ENCODE data around the gene PRKCH. TPM values are rescaled to one million over a fixed set of nuclear protein-coding genes. Genes with fewer than 3 reads are reported as not detected.

The PRKCH gene
- polyA plus RNA-seq, 2 of the 4 experiments (the other 2 are of a cell fraction) = 10.0 to 10.2 TPM

GRCh38 chr14:61562321-61563161 is 241.2 kb downstream of the PRKCH start:
- DNase-seq (ENCODE audit: low read depth in 1 of 2, low spot score in 1 of 2) (peak; percentile 93 to 95), ATAC-seq (peak; percentile 55 to 57), FAIRE-seq (no peak)
- ChIA-PET POLR2A (interaction anchor here (0.5 to 7.6 kb wide), 20 partner anchors 9 to 199 kb away, joined by 3 to 107 read pairs (median 5); partner anchors contain the start of genes HIF1A and SNAPC1), CTCF (interaction anchor here (0.7 to 3.2 kb wide), 23 partner anchors 8 to 276 kb away, joined by 3 to 17 read pairs (median 4); partner anchors contain the start of gene HIF1A)
- Histone ChIP-seq H3K4me2 (peak overlapping the region; percentile 82), H3K4me3 (no peak overlapping the region), H3K27ac (peak overlapping the region; percentile 96 to 99), H3K4me1 (peaks cover 89% of the 10 kb centered on the region), H3K9me3 (no peaks in the 10 kb centered on the region)
- TF ChIP-seq MAX (IDR thresholded peaks at IDR 0.05) (peak; percentile 87), SREBF2 (IDR thresholded peaks at IDR 0.05) (no peak), HOXB13 (CRISPR knock-in tag; IDR thresholded peaks at IDR 0.05; ENCODE audit: low read depth) (peak; percentile 73; the same call in 1 of the 2 replicates), CHD2 (IDR thresholded peaks at IDR 0.05; ENCODE audit: low read length, partially characterized antibody) (no peak), CEBPB (IDR thresholded peaks at IDR 0.05) (peak in 1 of 2 experiments; percentile 50; a peak in 1 of 4 replicates), ZSCAN20 (CRISPR knock-in tag; IDR thresholded peaks at IDR 0.05) (peak; percentile 74), HOXA7 (CRISPR knock-in tag; IDR thresholded peaks at IDR 0.05) (peak; percentile 43; the same call in 1 of the 2 replicates), GATA3 (IDR thresholded peaks at IDR 0.05; ENCODE audit: borderline replicate concordance) (peak; percentile 87; the same call in 1 of the 2 replicates), POLR2AphosphoS2 (conservative IDR thresholded peaks at IDR 0.05; ENCODE audit: low read length) (no peak), CBX2 (IDR thresholded peaks at IDR 0.05; ENCODE audit: borderline replicate concordance, low read depth) (no peak), HEYL (CRISPR knock-in tag; IDR thresholded peaks at IDR 0.05) (peak; percentile 37; the same call in 1 of the 2 replicates), MYC (IDR thresholded peaks at IDR 0.05; ENCODE audit: borderline replicate concordance, low read length) (peak; percentile 40; the same call in 1 of the 2 replicates), TP53 (CRISPR knock-in tag; IDR thresholded peaks at IDR 0.05) (peak; percentile 47; the same call in 1 of the 2 replicates), RARB (CRISPR knock-in tag; IDR thresholded peaks at IDR 0.05) (peak; percentile 58), FOSB (CRISPR knock-in tag; IDR thresholded peaks at IDR 0.05) (no peak), HOXB5 (CRISPR knock-in tag; IDR thresholded peaks at IDR 0.05) (peak; percentile 34), RNF2 (IDR thresholded peaks at IDR 0.05; ENCODE audit: borderline replicate concordance, low read depth) (no peak), EP300 (IDR thresholded peaks at IDR 0.05) (peak; percentile 51 to 80; a peak in 3 of 5 replicates), ZFP36 (IDR thresholded peaks at IDR 0.05; ENCODE audit: borderline replicate concordance, partially characterized antibody) (no peak), MAFK (IDR thresholded peaks at IDR 0.05; ENCODE audit: partially characterized antibody) (peak; percentile 98), BCL3 (IDR thresholded peaks at IDR 0.05) (no peak), JUNB (IDR thresholded peaks at IDR 0.05) (peak; percentile 85), ESRRA (IDR thresholded peaks at IDR 0.05; ENCODE audit: borderline replicate concordance, low read length) (peak; percentile 49; the same call in 1 of the 2 replicates), FOXS1 (CRISPR knock-in tag; IDR thresholded peaks at IDR 0.05) (peak; percentile 60; the same call in 1 of the 2 replicates), POLR2A (IDR thresholded peaks at IDR 0.05; ENCODE audit: low read length) (no peak), JUN (IDR thresholded peaks at IDR 0.05) (peak; percentile 60 to 73; a peak in 2 of 5 replicates), HES2 (IDR thresholded peaks at IDR 0.05) (no peak), NFE2L2 (conservative IDR thresholded peaks at IDR 0.05; ENCODE audit: low read length) (0 out of 2 replicates have a peak, but pooled peaks have one; percentile 21), TFCP2L1 (CRISPR knock-in tag; IDR thresholded peaks at IDR 0.05) (no peak), ATOH8 (CRISPR knock-in tag; IDR thresholded peaks at IDR 0.05; ENCODE audit: low read depth) (0 out of 2 replicates have a peak, but pooled peaks have one; percentile 41), SMC3 (IDR thresholded peaks at IDR 0.05) (peak; percentile 31; the same call in 1 of the 3 replicates), ZC3H11A (IDR thresholded peaks at IDR 0.05) (no peak), RAD21 (conservative IDR thresholded peaks at IDR 0.05 in 1 of 2, IDR thresholded peaks at IDR 0.05 in 1 of 2) (peak; percentile 27 to 38; a peak in 3 of 5 replicates), FOSL2 (IDR thresholded peaks at IDR 0.05) (peak; percentile 88), FOSL2 (CRISPR knock-in tag; IDR thresholded peaks at IDR 0.05) (peak; percentile 98)
- 28% methylated on average over 5 of the region's 7 CpGs for WGBS (ENCODE audit: missing lambda C conversion rate)

All from A549 (cell line).